Natural killer cell (primary cell): ENCODE data around the gene PTCHD1. TPM values are rescaled to one million over a fixed set of nuclear protein-coding genes. Genes with fewer than 3 reads are reported as not detected.
A peak's percentile ranks its signal among the peaks of the same experiment; 100 is the strongest.

Experiments used
- ATAC-seq, 3 donors: fragments of 150-1000 bp in 2 of 3; fragments of 200-7000 bp in 1 of 3; cut with Tn5 transposase; 1 replicate in 1 of 3; 2 replicates in 2 of 3; pipeline ENCODE4 v1.10.0; 2021; ENCODE audit warnings: mild to moderate bottlenecking in 2 of 3, moderate library complexity in 2 of 3
- DNase-seq, 2 donors: peaks; one replicate each; pipeline versions ENCODE4 v3.0.0 to v3.0.0-alpha.2; 2013 to 2021; ENCODE audit warnings: mixed read lengths in 1 of 2
- H3K27ac ChIP-seq: one replicate; pipeline ENCODE4 v1.5.1; 2013; ENCODE audit warnings: mild to moderate bottlenecking, low read length
- H3K27me3 ChIP-seq: one replicate; pipeline ENCODE4 v1.6.1; 2013; ENCODE audit warnings: low read length; ENCODE audit not compliant: control insufficient read depth, insufficient read depth
- H3K36me3 ChIP-seq: one replicate; pipeline ENCODE4 v1.6.1; 2013; ENCODE audit warnings: low read length; ENCODE audit not compliant: control insufficient read depth, insufficient read depth
- H3K4me1 ChIP-seq: one replicate; pipeline ENCODE4 v1.6.1; 2013; ENCODE audit warnings: low read length; ENCODE audit not compliant: control insufficient read depth, insufficient read depth
- H3K4me3 ChIP-seq: one replicate; pipeline ENCODE4 v1.5.1; 2013; ENCODE audit warnings: low read length
- H3K9me3 ChIP-seq: one replicate; pipeline ENCODE4 v1.6.1; 2013; ENCODE audit warnings: low read length; ENCODE audit not compliant: control insufficient read depth, insufficient read depth
- H3K27ac Mint-ChIP-seq, 2 donors: one replicate each; pipeline ENCODE4 v1.8.0; 2022; ENCODE audit warnings: mild to moderate bottlenecking in 2 of 2, mixed read lengths in 2 of 2, moderate library complexity in 1 of 2
- H3K27me3 Mint-ChIP-seq, 2 donors: one replicate each; pipeline ENCODE4 v1.8.0; 2022; ENCODE audit warnings: low read depth in 2 of 2, mixed read lengths in 2 of 2
- H3K36me3 Mint-ChIP-seq: one replicate; pipeline ENCODE4 v1.8.0; 2022; ENCODE audit warnings: mixed read lengths
- H3K4me1 Mint-ChIP-seq, 2 donors: one replicate each; pipeline ENCODE4 v1.8.0; 2022; ENCODE audit warnings: mixed read lengths in 2 of 2
- H3K4me3 Mint-ChIP-seq: one replicate; pipeline ENCODE4 v1.8.0; 2022; ENCODE audit warnings: mild to moderate bottlenecking, moderate library complexity, mixed read lengths
- H3K9me3 Mint-ChIP-seq, 2 donors: one replicate each; pipeline ENCODE4 v1.8.0; 2022; ENCODE audit warnings: mixed read lengths in 2 of 2
- CTCF ChIP-seq: fragments of 200-600 bp; IDR thresholded peaks from one replicate; pipeline ENCODE4 v1.8.0; 2022; ENCODE audit warnings: antibody characterized with exemption
- whole genome bisulfite sequencing: methylation state at CpG from one replicate; pipeline ENCODE4 v1.1.7; 2013; ENCODE audit warnings: missing lambda C conversion rate; ENCODE audit not compliant: insufficient coverage; 5-methylcytosine and 5-hydroxymethylcytosine counted together
- intact Hi-C: fragments of 100-400 bp; cut with micrococcal nuclease; formaldehyde crosslinking; loops from one replicate; pipeline ENCODE4 v1.14.2; 2022
- total RNA-seq, 4 donors: library from RNA; stranded (reverse); fragments of 120-200 nt in 1 of 4; gene quantifications; one replicate each; pipeline versions ENCODE4 v1.2.3 to v1.2.4, GENCODE V29; 2013 to 2022

Gene PTCHD1
- total RNA-seq, 3 donors from 2014 or later (not counting 1 experiment from before 2014, with no cell fraction given), result not detected

DNA sequence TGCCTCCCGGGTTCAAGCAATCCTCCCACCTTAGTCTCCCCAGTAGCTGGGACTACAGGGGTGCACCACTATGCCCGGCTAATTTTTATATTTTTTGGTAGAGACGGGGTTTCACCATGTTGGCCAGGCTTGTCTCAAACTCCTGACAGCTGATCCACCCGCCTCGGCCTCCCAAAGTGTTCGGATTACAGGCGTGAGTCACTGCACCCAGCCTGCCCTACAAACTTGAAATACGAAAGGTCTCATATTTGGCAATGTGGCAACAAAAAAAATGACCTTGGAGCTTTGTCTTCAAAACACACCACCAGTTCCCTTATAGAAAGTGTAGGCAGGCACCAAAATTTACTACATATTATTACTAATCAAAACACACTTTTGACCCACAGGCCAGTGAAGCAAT lies 22.9 kb upstream of the PTCHD1 start:
- DNase-seq (no peak), ATAC-seq (no peak)
- H3K4me1 ChIP-seq, result no peaks in the 10 kb centered on the region
- H3K27ac ChIP-seq, result no peak overlapping the region
- no peaks in the 10 kb centered on the region for H3K4me1 Mint-ChIP-seq
- H3K4me3 Mint-ChIP-seq, result no peak overlapping the region
- intact Hi-C loops, result no loop called here
- no peaks in the 10 kb centered on the region for H3K9me3 ChIP-seq
- no peak overlapping the region for H3K4me3 ChIP-seq
- no peak for TF ChIP-seq CTCF
- no peaks in the 10 kb centered on the region for H3K9me3 Mint-ChIP-seq
- WGBS, result 92% methylated on average over 8 of the region's 8 CpGs
- H3K27me3 Mint-ChIP-seq, result peaks cover 0 to 7% of the 10 kb centered on the region in 2 donors
- H3K36me3 Mint-ChIP-seq, result no peaks in the 10 kb centered on the region
- no peaks in the 10 kb centered on the region for H3K27me3 ChIP-seq
- no peaks in the 10 kb centered on the region for H3K36me3 ChIP-seq
- H3K27ac Mint-ChIP-seq, result no peak overlapping the region

- WGBS, result 97% methylated on average over 3 of the region's 3 CpGs
- DNase-seq (no peak), ATAC-seq (no peak)
- Histone ChIP-seq H3K4me3 (no peak overlapping the region), H3K27ac (no peak overlapping the region), H3K4me1 (no peaks in the 10 kb centered on the region), H3K9me3 (no peaks in the 10 kb centered on the region), H3K36me3 (no peaks in the 10 kb centered on the region), H3K27me3 (no peaks in the 10 kb centered on the region)
- H3K9me3 Mint-ChIP-seq, result no peaks in the 10 kb centered on the region
- H3K4me1 Mint-ChIP-seq, result no peaks in the 10 kb centered on the region
- peaks cover 0 to 7% of the 10 kb centered on the region in 2 donors for H3K27me3 Mint-ChIP-seq
- H3K27ac Mint-ChIP-seq, result no peak overlapping the region
- no peak for TF ChIP-seq CTCF
- no peak overlapping the region for H3K4me3 Mint-ChIP-seq
- no peaks in the 10 kb centered on the region for H3K36me3 Mint-ChIP-seq
- intact Hi-C loops, result no loop called here
Observed at GRCh38 chrX:23312136-23312535, 22.5 kb upstream of the PTCHD1 start.

DNA sequence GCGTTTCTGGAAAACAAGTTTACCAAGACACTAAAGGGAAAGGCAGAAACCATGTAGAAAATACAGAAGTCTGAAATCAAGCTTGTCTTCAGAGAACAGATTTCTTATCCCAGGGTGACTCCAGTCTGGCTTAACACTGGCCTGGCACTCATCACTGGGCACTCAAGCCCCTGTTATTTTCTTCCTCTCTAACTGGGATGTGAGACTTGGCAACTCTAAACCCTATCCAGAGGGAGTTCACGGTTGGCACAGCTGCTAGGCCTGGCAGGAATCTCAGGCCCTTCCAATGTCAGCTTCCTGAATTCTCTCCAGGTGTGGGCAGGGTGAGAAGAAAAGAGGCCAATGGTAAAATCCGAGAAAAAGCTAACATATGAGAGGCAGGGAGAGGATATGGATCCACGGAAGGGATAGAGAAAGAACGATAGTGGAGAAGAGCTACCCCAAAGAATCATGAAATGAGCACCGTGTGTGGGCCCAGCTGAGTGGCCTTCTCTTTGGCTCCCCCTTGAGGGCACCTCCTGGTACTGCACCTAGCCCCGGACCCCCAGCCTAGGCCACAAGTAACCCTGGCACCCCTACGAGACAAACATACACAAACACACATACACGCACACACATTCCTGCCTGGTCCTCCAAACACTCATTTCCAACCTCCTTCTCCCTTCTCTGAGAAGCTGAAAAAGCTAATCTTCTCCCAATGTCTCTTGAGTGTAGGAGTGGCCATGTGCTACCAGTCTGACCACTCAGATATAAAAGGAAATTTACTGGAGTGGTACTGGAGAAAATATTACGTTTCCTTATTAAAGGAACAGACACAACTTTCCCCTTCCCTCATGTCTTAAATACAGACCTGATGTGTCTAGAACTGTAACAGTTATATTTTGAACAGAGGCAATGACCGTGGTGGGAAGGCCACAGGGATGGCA lies 16.6 kb upstream of the PTCHD1 start:
- TF ChIP-seq CTCF, result no peak
- Histone ChIP-seq H3K36me3 (no peaks in the 10 kb centered on the region), H3K4me1 (no peaks in the 10 kb centered on the region), H3K27ac (no peak overlapping the region), H3K27me3 (no peaks in the 10 kb centered on the region), H3K4me3 (no peak overlapping the region), H3K9me3 (no peaks in the 10 kb centered on the region)
- intact Hi-C loops, result no loop called here
- Mint-ChIP-seq H3K4me3 (no peak overlapping the region), H3K27ac (no peak overlapping the region), H3K27me3 (no peaks in the 10 kb centered on the region), H3K36me3 (no peaks in the 10 kb centered on the region), H3K9me3 (no peaks in the 10 kb centered on the region), H3K4me1 (peaks cover 0 to 6% of the 10 kb centered on the region in 2 donors)
- ATAC-seq, result peak; percentile 36 to 79 (median 65)
- WGBS, result 36% methylated on average over 9 of the region's 11 CpGs
- DNase-seq, result peak; percentile 15 to 37
